Endothelial cell of hepatic sinusoid (primary cell): Measurements from ENCODE around the gene PON2.
"Not testable (repeated sequence)": the region's sequence is repeated elsewhere in the genome, so short reads cannot be mapped to it uniquely, and the experiment has no call there.

ENCODE experiments used
- in situ Hi-C: cut with HindIII; loops from 2 replicates; pipeline ENCODE4 v1.10.0; 2017; ENCODE audit warnings: low sequenced_read_pairs

The PON2 gene

GRCh38 chr7:95434557-95435421 is at the start of gene PON2:
Gene PON2, minus strand, starts transcription at chr7:95435028. Its CDS starts 77 bp downstream, at chr7:95434951.
- in situ Hi-C loops, result no loop called here

- in situ Hi-C loops, result no loop called here
These were observed 47.6 kb upstream of the PON2 start for GRCh38 chr7:95482424-95482823.

- in situ Hi-C loops, result no loop called here
These were observed 46.7 kb upstream of the PON2 start for GRCh38 chr7:95481271-95482165.

GRCh38 chr7:95479992-95480624 is 45.3 kb upstream of the PON2 start:
- in situ Hi-C loops, result no loop called here

- in situ Hi-C loops, result no loop called here
These were observed 43.6 kb upstream of the PON2 start for GRCh38 chr7:95478272-95479037.

GRCh38 chr7:95476904-95477594 is 42.2 kb upstream of the PON2 start:
- in situ Hi-C loops, result no loop called here

- in situ Hi-C loops, result no loop called here
These were observed 41.4 kb upstream of the PON2 start for GRCh38 chr7:95476072-95476847.

GRCh38 chr7:95473276-95473985 is 38.6 kb upstream of the PON2 start:
- in situ Hi-C loops, result no loop called here

- in situ Hi-C loops, result no loop called here
These were observed 37.8 kb upstream of the PON2 start for GRCh38 chr7:95472581-95473161.

GRCh38 chr7:95471071-95471470 is 36.2 kb upstream of the PON2 start:
- in situ Hi-C loops, result no loop called here

GRCh38 chr7:95470452-95470851 is 35.6 kb upstream of the PON2 start:
- in situ Hi-C loops, result no loop called here

- in situ Hi-C loops, result no loop called here
These were observed 35.0 kb upstream of the PON2 start for GRCh38 chr7:95469848-95470247.

GRCh38 chr7:95469187-95469586 is 34.4 kb upstream of the PON2 start:
- in situ Hi-C loops, result no loop called here

- in situ Hi-C loops, result no loop called here
These were observed 33.2 kb upstream of the PON2 start for GRCh38 chr7:95467912-95468607.

GRCh38 chr7:95460653-95461052 is 25.8 kb upstream of the PON2 start:
- in situ Hi-C loops, result not testable (repeated sequence)

- in situ Hi-C loops, result no loop called here
These were observed 23.1 kb upstream of the PON2 start for GRCh38 chr7:95457947-95458346.

GRCh38 chr7:95454438-95455045 is 19.7 kb upstream of the PON2 start:
- in situ Hi-C loops, result no loop called here
